Midbrain (tissue), 1 donor: ENCODE measurements around the gene NCAM1.
A peak's percentile ranks its signal among the peaks of the same experiment; 100 is the strongest.

ENCODE experiments used
- DNase-seq: peaks from one replicate; lab custom pipeline; 2025; lab: John Stamatoyannopoulos, UW

The NCAM1 gene

DNA sequence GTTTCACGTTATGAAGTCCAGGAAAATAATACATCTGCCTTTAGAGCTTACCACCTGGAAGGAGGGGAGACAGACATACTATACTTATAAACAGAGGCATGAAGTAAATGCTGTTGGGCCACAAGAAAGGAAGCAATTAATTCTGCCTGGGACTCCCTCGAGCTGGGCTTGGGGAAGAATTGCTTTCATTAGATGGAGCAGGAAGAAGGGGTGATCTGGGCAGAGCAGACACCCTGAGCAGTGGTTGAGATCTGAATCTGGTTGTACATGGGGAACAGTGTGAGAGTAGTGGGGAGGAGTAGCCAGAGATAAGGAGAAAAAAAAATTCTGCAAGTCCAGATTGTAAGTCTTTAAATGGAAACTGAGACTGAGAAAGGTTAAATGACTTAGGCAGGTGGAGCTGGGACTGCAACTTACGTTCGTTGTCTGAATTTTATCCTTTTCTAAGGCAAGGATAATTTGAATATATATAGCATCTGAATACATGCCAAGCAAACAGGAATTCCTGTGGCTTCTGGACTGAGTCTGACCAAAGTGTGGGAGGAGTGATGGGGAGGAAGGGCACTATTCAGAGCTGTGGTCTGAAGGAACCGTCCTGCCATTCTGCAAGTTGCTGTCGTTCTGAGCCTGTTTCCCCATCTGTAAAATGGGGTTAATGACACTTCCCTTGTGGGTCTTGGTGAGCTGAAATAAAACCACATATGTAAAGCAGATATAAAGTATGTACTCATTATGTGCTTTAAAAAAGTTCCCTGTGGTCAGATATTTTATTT lies 7.9 kb downstream of the NCAM1 start:
- no peak for DNase-seq

GRCh38 chr11:112971195-112971594 lies 10.0 kb downstream of the NCAM1 start:
- no peak for DNase-seq

DNA sequence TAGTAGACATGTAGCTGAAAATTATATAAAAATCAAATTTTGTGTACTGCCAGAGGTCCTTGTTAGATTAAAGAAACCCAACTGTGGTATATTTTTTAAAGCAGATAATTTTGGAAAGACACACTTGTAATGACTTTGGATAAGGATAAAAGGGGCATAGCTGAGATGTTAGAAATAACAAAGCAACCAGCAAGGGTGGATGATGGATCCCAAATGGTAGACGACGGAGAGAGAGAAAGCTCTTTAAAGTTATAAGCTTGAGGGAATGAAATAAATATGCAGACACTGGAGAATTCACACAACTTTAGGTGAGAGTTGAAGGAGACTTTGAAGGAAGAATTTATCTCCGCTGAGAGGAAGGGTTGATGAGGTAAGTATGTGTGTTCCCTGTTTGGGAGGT lies 10.6 kb downstream of the NCAM1 start:
- DNase-seq: no peak

DNA sequence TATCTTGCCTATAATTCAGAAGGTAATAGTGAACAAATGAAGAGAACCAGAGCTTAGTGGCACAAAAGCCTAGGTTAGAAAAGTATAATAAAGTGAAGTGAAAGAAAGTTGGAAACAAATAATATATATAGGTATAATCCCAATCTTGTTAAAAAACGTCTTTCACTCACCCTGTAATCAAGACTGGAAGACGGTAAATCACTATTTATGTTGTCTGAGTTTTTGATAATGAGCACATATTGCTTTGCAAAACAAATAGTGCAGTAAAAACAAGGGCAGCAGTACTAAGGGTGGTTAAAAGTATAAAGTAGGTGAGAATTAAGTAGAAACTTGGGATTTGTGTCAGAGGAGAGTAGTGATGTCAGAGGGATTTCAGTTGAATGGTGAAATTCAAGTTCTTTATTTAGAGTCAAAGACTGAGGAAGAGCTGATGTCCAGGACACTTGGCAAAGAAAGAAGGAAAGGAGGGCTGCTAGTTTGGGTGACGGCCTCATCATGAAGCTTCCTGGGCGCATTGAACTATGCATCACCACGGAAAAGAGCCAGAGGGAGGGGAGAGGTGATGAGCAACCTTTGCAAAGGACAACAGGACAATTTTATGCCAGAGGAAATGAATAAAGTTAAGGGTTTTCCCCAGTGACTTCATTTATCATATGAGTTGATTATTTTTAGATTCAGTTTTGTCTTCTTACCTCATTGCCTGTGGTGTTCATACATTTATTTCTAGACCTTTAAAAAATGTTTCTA lies 11.4 kb downstream of the NCAM1 start:
- no peak for DNase-seq

DNA sequence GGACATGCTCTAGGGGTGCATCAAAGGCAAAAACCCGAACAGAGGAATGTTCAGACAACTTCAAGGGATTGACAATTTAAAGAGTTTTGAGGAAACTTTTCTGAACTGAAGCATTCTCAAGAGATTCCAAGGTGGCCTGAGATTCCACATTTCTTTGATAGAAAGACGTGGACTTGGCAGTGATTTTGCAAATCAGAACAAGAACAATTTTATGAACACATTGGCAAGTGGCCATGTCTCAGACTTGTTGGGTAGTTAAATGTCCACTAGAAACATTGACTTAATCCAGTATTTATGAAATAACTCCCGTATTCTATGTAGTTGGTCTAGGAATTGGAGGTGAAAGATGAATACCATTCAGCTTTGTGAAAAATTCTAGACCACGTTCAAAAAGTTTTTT lies 13.8 kb downstream of the NCAM1 start:
- DNase-seq: no peak

DNA sequence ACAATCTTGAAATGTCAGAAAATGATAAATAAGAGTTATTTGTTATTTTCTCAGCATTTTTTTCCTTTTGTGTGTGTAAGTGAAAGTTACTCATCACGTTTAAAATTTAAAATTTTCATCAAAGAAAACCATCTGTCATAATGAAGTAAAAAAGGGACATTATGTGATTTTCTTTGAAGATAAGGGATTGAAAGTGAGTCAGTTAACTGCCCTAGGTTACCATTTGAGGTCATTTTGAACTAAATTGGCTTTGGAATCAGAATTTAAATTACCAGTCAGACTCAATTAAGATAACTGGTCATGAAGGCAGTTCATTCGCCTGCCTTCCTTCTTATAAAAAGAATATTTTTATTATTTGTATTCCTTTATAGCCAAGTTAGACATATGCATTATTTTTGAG lies 14.3 kb downstream of the NCAM1 start:
- DNase-seq: no peak

DNA sequence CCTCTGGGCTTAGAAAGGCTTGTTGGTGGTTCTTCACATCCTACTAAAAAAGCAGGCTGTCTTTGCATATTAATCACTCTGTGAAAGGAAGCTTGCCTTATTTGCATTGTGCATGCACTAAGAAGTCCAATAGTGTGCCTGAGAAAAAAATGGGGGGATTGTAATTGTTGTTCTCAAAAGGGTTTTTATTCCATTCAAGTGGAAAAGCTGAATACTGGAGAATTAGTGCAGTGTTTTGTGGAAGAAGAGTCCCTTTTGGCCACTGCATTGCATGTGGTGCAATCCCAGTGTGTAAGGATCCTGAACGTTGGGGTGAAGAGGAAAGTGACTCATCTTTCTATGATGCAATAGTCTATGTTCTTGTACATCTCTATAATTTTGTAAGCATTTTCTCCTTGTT lies 16.5 kb downstream of the NCAM1 start:
- peak; percentile 89 for DNase-seq

GRCh38 chr11:112983887-112984286 lies 22.7 kb downstream of the NCAM1 start:
- no peak for DNase-seq

- no peak for DNase-seq
Observed at GRCh38 chr11:112989198-112989597, 28.0 kb downstream of the NCAM1 start.

DNA sequence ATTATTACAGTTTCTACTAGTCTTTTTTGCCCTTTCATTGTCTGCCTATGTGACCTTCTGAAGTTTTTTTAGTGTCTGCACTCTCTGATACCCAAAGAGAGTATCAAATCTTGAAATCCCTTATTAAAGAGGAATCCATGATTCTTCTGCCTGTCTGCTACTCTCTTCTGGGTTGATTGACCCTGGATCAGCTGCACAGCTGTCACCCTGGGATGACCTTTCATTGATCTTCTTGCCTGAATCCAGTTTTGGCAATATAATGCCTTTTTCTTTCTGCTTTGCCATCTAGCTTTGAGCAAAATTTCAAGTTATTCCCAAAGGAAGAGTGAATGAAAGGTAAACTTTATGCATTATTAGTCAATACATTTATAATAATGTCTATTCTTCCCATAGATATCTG lies 32.6 kb downstream of the NCAM1 start:
- DNase-seq: no peak

- DNase-seq: no peak
Observed at GRCh38 chr11:112995423-112996090, 34.3 kb downstream of the NCAM1 start.

GRCh38 chr11:112996994-112997393 lies 35.8 kb downstream of the NCAM1 start:
- no peak for DNase-seq

GRCh38 chr11:112997857-112998466 lies 36.7 kb downstream of the NCAM1 start:
- no peak for DNase-seq

DNA sequence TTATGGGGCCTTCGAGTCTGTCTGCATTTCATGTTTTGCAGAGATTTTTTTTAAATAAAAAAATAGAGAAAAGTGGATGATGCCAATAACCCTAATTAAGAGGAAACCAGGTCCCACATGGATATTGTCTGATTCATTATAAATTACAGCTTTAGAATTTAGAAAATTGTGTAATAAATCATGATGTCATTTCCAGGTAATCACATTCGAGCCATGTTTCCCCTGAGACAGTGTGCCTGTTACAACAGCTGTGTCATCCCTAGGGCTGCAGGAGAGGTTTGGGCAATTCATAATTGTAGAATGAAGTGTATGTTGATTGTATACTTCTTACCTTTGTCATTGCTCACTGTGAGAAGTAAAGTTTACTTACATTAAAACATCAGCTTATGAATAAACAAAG lies 38.3 kb downstream of the NCAM1 start:
- DNase-seq: no peak

DNA sequence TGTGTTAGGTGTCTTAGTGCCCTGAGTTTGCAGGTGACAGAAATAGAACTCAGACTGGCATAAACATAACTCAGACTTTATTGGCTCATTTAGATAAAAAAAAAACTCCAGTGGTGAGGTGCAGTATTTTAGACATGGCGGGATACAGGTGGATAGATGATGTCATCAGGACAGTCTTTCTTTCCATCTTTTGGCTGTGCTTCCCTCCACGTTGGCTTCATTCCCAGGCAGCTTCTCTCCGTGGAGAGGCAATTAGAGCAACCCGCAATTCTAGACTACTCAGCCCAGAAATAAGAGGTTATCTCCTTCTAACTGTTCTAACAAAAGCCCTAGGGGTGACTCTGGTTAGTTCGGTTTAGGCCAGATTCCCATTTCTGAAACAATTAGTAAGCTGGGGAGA lies 40.5 kb downstream of the NCAM1 start:
- no peak for DNase-seq

GRCh38 chr11:113006896-113007445 lies 45.8 kb downstream of the NCAM1 start:
- DNase-seq: no peak

DNA sequence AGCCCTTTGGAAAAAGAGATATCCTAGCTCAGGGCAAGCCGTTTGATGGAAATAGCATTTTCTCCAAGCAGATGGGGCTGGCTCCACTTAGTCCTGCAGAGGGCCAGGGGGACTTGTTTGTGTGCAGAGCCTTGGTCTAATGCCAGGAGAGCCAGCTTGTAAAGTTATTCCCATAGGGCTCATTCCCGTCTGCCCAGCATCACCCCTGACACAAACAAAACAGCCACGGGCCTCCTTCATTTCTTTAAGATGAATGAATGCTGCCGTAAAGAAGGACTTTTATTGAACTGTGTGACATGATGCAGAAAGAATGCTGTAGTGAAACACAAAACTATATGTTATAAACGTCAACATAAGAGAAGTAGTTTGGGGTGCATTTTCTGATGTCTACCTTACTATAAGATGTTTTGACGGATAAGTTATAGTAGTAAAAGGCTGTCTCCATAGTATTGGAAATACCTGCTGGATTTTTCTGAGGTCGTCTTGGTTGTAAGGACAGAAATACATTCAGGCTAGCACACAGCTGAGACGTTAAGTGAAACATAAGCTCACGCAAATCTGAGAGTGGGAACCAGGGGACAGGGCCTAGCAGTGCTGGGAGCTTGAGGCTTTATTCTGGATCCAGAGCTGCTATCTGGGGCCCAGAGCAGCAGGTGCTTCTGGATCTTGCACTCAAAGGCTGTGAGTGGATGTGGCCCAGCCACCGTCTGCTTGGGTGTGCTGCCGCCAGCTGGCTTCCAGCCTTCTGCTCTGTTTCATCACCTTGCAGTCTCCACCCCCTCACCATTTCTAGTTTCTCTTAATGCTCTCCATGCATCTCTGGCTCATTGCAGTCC lies 53.3 kb downstream of the NCAM1 start:
- DNase-seq: no peak

DNA sequence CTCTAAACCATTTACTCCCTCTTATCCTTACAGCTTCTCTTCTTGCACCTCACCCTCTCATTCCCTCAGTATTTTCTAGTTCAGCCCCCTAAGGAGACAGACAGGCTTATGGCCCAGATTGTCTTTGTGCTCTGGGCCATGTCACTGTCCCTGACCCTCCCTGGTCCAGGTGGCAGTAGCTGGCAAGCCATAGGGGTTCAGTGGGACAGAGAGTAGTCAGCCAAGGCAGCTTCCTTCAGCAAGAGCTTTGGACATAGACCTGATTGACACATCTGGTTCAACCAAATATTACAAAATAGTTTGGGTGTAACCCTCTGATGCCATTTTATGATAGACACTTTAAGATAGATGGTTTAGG lies 53.9 kb downstream of the NCAM1 start:
- DNase-seq: no peak

- DNase-seq: no peak
Observed at GRCh38 chr11:113016905-113017304, 55.7 kb downstream of the NCAM1 start.

GRCh38 chr11:113018913-113019312 lies 57.7 kb downstream of the NCAM1 start:
- no peak for DNase-seq

GRCh38 chr11:113019711-113020110 lies 58.5 kb downstream of the NCAM1 start:
- no peak for DNase-seq
